ENCODE results near the gene CCDC112.

DNA sequence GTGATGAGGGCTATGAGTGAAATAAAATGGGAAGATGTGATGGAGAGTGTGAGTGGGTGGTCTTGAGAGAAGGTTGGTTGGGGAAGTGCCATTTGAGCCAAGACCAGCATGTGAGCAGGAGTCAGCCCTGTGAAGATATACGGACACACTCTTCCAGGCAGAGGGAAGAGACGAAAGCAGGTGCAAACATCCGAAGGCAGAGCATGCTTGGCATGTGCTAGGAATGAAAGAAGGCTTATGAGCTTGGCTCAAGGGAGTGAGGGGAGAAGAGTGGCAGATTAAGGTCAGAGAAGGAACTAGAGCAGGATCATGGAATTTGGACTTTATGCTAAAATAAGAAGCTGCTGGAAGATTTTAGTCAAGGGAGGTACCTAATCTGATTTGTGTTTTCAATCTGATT is 23.6 kb upstream of the CCDC112 start:
- TF ChIP-seq, protein P1, sequence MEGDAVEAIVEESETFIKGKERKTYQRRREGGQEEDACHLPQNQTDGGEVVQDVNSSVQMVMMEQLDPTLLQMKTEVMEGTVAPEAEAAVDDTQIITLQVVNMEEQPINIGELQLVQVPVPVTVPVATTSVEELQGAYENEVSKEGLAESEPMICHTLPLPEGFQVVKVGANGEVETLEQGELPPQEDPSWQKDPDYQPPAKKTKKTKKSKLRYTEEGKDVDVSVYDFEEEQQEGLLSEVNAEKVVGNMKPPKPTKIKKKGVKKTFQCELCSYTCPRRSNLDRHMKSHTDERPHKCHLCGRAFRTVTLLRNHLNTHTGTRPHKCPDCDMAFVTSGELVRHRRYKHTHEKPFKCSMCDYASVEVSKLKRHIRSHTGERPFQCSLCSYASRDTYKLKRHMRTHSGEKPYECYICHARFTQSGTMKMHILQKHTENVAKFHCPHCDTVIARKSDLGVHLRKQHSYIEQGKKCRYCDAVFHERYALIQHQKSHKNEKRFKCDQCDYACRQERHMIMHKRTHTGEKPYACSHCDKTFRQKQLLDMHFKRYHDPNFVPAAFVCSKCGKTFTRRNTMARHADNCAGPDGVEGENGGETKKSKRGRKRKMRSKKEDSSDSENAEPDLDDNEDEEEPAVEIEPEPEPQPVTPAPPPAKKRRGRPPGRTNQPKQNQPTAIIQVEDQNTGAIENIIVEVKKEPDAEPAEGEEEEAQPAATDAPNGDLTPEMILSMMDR (IDR thresholded peaks at IDR 0.05): no peak
- no peak for TF ChIP-seq POLR2A (IDR thresholded peaks at IDR 0.05)

Measured in adrenal gland (tissue), 5 donors.